NCI-H1092 treated with DMSO at 0.1 percent for 48 hours (cell line): Measurements from ENCODE around the gene WNK2.

Experiments used
- DNase-seq: peaks from one replicate; lab custom pipeline; 2025; lab: John Stamatoyannopoulos, UW

WNK2 gene

DNA sequence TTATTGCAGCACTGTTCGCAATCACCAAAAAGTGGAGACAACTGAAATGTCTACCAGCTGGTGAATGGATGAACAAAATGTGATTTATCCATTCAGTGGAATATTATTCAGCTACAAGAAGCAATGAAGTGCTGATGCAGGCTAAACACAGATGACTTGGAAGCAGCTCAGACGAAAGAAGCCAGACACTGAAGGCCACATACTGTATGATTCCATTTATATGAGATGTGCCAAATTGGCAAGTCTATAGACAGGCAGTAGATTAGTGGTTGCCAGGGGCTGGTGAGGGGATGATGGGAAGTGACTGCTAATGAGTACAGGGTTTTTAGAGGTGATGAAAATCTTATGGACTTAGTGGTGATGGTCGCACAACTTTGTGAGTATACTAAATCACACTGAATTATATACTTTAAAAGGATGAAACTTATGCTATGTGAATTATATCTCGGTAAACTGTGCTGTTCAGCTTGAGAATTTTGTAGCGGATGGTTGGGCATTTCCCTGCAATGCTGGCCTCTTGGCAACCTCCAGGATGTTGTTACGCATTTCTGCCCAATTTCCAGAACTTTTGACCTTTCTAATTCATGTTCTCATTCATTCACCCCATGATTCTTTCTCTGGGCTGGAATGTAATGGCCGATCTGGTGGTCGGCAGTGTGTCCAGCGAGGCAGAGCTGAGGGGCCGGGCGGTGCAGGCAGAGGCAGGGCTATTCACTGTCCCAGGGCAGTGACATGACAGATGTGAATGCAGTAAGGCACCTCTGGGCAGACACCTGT, 22.0 kb upstream of the WNK2 start:
- no peak for DNase-seq

DNA sequence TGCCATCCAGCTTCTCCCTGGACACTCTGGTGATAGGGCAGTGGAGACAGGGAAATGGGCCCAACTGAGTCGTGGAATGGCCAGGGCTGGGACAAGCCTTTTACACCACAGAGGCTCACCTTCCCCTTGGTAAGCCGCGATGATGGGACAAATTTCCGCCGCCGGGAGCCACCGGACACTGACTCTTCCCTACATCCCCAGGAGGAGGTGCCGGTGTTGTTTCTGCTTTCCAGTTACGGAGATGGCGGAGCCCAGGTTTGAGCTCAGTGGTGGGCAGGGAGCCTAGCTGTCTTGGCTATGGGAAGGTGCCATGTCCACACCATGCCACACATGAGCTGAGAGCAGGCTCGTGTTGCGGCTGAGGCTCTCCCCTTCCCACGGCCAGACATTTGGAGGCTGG, 19.9 kb upstream of the WNK2 start:
- no peak for DNase-seq

DNA sequence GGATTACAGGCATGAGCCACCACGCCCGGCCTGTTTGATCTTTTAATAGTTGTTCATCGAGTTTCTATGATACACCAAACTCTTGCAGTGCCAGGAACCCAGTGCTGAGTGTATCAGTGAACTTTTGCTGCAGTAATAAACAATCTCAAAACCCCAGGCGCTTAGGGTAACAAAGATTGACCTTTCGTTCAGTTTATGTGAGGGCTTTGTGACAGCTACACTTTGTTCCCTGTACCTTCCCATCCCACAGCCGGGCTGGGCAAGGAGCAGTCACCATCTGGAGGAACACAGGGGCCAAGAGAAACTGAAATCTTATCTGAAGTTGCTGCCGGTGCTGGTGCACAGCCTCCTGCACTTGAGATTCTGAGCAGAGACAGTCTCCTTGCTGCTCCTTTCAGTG, 17.2 kb upstream of the WNK2 start:
- no peak for DNase-seq

DNA sequence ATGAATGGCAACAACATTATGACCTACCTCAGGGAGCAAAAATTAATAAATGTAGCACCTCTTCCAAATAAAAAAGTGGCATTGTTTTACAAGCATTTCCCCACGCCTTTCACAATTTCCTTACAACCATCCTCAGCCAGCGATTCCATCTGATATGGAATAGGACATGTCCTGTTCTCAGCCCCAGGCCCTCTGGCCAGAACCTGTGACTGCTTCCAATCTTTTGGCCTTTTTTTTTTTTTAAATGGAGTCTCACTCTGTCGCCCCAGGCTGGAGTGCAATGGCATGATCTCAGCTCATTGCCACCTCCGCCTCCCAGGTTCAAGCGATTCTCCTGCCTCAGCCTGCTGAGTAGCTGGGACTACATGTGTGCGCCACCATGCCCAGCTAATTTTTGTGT, 16.8 kb upstream of the WNK2 start:
- DNase-seq, result no peak

DNA sequence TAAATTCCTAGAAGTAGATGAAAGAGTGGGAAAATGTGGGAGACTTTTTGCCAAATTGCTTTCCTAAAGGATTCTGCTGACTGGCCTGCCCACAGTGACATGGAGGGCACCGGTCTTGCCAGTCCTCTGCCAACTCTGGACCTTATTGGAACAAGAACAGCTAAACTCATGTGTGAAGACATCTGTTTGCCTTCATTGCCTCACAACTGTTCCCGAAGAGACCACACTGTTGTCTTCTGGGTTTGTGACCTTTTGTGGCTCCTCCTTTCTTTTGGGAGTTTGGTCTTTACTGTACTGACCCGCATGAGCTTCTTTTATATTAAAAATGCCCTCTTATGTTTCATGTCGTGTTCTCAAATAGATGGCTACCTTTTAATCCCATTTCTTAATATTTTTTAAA, 16.1 kb upstream of the WNK2 start:
- no peak for DNase-seq

DNA sequence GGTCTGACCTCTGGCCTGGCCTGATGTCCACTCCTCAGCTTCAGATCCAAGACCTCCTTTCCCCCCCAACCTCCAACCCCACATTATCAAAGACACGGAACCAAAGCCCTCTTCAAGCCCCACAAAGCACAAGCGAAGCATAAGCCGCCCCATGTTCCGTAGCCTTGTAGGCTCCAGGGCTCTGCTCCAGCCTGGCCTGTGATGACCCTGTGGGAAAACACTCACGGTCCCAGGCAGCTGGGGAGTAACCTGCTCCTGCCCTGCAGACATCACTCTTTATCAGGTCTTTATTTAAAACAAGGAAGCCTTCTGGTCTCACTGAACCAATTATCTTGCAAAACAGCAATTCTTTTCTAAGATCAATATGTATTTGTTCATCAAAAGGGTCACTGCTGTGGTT, 15.4 kb upstream of the WNK2 start:
- DNase-seq, result no peak

DNA sequence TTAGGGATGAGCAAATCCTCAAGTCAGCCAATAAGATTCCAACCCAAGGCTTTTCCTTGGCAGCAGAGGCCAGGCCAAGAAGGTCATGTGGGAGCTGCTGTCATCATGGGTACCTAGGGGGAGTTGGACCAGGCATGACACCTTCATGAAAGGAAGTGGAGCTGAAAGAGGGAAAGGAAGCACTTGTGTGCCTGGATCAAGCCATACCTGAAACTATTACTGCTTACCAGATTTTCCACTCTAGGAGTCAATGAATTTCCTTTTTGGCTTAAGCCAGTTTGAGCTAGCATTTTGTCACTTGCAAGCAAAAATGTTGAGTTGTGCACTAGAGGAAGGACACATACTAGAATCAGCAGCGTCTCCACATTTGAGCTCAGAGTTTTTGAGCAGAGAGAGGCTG, 14.5 kb upstream of the WNK2 start:
- no peak for DNase-seq

DNA sequence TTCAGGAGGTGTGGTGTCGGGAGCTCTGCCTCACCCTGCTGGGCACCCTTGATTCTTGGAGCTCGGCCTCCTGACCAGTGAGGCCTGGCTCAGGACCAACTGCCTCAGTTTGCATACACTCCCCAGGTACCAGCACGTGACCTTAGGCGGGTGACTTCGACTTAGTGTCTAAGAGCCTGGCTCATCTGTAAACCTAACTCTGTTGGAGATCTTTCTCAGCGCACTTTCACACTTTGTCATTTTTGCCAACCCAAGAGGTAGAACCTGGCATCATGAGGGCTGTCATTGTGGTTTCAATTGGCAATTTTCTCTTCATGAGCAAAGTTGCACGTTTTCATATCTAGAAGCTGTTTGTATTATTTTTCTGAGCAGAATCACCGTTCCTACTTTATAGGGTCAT, 13.4 kb upstream of the WNK2 start:
- no peak for DNase-seq

DNA sequence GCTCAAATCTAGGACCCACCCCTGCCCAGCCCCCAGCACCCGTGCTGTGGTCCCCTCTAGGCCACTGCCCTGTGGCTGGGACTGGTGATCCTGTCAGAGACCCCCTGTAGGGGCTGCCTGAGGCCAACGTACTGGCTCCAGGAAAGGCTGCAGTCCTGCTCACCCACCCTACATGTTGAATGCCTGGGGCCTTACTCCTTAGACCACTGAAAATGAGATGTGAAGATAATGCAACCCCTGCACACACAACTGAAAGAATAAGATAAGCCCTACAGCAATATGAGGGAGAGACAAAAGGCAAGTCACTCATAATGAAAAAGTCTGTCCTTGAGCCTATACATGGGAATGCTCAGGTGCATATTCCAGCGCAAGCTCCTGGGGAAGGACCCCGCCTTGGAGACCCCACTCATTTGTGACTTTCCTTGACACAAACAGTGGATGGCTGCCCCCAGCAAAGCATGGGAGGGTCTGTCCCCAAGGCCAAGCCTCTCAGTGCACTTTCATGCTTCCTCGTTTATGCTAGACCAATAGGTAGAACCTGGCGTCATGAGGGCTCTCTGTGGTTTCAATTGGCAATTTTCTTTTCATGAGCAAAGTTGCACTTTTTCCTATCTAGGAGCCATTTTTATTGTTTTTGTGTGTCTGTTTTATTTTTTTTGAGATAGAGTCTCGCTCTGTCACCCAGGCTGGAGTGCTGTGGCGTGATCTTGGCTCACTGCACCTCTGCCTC, 12.5 kb upstream of the WNK2 start:
- DNase-seq, result no peak

DNA sequence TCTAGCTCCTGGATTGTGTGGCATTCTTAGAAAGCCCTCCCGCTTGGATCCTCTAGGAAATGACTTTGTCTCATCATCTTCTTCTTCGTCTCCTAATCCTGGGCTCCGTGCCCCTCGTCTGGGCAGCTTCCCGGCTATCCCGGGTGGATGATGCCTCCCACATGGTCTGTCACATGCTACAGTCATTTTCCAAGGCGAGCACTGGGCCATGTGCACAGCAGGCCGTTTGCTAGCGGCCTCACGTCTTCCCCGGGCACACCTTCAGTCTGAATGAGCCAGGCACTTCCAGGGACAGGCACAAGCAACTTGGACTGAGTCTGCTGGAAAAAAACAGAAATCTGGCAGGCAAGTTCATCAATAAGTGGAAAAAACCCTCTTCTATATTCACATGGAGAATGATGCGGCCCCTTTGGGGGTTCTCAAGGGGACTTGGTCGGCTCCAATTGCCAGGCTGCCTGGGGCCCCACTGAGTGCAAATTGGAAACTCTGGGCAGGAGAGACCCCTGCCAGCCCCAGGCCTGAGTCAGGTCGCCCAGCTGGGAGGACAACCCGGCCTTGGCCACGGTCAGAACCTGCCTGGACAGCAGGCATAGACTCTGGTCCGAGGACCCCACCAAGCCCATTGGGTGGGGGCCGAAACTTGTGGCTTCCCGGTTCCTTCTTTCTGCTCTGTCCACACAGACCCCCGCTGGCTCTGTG, 11.1 kb upstream of the WNK2 start:
- no peak for DNase-seq

DNA sequence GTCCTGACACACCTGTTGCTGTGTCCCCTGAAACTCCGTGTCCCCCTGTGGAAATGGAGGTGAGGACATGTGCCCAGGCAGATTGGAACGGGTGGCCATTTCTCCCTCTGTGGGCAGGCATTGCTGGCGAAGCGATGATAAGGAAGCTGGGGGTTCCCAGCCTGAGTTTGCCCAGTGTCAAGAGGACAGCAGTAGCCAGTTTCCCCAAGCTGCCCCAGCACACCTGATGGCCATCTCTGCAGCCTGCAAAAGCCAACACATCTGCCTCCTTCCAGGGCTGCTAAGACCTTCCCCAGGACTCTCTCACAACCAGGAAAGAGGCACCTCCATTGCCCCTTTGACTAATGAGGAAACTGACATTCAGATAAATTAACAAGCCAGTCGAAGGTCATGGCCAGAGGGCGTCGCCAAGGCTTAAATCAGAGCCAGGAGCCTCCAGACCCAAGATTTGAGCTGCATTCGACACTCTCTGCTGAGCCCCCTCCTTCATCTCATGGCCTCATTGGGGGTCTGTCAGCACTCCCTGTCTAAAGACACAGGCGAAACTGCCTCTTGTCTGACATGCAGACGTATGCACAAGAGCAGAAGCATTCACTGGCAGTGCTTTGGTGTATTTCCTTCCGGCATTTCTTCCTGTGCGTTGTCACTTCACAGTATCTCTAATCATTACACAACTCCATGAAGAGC, 10.4 kb upstream of the WNK2 start:
- DNase-seq, result no peak

DNA sequence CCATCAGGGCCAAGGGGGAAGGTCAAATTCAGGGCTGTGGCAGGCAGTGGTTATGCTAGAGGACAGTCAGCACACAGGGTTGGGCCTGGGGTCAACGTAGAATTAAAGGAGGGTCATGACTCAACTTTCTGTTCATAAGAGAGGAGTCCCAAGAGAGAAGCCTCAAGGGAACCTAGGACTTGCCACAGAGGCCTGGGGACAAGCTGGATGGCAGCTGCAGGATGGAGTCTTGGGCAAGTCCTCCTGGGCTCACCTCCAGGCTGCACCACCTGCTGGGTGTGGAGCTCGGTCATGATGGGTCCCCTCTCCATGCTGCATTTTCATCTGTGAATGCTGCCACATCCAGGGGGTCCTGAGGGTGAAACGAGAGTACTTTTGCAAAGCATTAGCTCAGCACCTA, 9.0 kb upstream of the WNK2 start:
- no peak for DNase-seq

DNA sequence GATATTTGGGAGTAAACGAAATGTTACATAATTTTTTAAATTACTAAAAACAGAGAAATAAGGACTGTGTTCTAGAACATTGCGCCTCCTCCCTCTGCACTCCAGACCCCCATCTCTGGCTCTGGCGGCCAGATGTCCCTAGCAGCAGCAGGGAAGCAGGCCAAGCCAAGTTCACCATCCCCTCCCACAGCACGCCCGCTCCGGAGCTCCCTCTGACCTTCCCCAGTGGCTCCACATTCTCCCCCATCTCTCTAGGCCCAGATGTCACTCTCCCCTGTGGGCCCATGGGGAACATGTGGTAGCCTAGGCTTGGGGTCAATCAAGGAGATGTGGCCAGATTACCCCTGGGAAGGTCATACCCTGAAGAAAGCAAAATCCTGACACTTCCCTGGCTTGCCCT, 6.3 kb upstream of the WNK2 start:
- no peak for DNase-seq

DNA sequence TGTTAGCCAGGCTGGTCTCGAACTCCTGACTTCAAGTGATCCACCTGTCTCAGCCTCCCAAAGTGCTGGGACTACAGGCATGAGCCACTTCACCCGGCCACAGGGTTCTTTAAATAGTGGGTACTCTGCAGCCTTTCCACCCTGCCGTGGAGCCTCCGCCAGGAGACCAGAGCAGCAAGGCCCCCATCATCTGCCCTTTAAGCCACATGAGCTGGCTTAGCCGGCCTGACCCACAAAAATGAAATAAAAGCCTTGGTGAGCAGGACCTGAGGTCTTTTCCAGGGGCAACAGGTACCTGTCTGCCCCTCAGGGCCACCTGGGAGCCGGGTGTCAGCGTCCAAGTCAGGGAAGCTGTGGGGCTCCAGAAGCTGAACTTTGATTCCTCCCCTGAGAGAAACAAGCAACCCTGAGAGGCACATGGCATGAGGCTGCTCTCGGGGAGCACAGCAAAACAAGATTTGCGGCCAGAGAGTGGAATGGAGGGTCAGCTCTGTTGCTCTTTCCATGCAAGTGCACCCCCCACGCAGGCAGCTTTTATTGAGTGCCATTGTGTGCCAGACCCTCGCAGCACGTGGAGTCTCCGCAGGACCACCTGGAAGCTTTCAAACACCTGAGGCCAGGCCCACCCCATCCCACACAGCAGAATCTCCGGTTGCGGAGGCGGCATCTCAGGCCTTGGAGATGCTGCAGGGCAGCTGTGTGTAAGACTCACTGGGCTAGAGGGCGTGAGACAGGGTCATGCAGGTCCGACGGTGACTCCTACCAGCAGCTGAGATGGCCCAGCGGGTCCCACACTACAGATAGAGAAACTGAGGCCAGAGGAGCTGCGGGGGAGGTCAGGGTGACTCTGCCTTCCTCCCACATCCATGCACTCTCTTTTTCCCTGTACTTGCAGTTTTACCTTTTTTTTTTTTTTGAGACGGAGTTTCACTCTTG, 4.8 kb upstream of the WNK2 start:
- no peak for DNase-seq

DNA sequence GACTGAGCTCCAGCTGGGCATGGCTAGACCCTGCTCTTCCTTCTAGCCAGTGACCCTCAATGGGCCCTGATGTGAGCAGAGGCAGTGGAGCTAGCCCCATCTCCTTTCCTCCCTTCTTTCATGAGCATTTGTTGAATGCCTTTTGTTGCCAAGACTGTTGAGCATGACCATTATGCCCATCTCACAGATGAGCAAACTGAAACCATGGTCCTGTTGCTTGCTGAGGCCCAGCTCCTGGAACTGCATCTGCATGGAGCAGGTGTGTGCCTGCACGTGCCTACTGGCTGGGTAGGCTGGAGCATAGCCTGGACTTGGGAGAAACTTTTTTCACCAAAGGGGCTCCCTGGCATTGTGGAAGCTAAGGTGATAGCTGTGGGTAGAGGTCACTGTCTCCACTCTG, 3.0 kb upstream of the WNK2 start:
- no peak for DNase-seq

DNA sequence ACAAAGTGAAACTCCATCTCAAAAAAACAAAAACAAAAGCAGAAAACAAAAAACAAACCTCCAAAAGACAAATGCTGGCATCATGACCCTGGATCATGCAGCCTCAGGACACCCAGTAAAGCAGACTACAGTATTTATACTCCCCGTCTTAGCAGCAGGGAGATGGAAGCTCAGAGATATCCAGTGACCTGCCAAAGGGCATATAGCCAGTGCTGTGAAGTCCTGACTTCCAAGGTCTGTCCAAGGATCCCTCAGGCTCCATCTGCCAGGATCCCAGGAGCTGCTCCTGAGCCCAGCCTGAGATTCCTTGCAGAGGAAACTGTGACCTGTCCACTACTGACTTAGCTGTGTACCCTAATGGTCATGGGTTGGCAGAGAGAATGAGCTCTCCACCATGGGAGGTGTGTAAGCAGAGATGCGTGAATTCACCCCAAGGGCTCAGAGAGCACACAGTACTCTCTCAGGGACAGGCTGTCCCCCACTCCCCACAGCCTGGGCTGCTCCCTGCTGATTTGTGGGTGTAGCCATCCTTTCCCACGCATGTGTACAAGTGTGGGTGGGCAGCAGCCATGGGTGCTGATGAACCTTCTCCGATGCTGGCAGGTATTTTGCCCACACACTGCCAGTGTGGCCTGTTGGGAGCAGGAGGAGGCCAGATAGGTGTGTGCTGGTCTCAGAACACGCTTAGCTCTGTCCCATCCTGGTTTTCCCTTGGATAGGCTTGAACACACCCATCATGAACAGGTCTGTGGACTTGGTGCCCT, 2.1 kb upstream of the WNK2 start:
- no peak for DNase-seq

DNA sequence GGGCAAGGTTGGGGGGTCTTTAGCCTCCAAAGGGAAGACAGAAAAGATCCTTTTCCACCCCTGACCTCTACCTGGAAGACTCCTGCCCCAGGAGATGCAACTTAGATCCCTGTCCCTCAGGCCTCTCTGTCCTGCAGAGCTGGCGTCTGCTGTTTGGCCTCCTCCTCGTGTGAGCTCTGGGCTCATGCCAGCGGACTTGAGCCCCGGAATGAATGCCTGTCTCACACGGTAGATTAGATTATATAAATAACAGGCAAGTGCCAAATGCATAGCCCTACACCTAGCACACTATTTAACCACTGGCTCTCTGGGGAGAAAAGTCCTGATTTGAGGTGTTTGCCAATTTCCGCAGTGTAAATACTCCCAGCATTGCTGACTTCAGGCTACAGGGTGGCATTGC, 1.4 kb upstream of the WNK2 start:
- no peak for DNase-seq

DNA sequence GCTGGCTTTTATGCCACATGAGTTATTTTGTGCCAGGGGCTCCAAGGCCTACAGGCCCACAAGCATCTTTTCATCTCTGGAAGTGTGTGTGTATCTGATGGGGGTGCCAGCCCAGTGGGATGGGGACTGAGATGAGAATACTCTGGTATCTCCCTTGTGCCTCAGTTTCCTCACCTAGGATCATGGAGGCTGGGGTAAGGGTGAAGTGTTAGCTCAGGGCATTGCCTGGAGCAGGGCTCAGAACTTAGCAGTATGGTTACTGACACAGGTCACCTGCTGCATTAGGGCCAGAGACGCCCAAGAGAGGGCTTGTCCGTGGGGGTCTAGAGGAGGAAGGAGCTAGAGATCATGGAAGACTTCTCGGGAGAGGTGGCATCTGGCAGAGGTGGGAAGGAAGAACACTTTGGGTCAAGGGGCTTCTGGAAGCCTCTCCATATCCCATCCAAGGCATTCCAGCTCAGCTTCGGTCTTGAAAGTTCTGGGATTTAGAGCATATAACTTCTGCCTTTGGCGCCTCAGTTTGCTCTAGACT, 742 bp upstream of the WNK2 start:
- no peak for DNase-seq

DNA sequence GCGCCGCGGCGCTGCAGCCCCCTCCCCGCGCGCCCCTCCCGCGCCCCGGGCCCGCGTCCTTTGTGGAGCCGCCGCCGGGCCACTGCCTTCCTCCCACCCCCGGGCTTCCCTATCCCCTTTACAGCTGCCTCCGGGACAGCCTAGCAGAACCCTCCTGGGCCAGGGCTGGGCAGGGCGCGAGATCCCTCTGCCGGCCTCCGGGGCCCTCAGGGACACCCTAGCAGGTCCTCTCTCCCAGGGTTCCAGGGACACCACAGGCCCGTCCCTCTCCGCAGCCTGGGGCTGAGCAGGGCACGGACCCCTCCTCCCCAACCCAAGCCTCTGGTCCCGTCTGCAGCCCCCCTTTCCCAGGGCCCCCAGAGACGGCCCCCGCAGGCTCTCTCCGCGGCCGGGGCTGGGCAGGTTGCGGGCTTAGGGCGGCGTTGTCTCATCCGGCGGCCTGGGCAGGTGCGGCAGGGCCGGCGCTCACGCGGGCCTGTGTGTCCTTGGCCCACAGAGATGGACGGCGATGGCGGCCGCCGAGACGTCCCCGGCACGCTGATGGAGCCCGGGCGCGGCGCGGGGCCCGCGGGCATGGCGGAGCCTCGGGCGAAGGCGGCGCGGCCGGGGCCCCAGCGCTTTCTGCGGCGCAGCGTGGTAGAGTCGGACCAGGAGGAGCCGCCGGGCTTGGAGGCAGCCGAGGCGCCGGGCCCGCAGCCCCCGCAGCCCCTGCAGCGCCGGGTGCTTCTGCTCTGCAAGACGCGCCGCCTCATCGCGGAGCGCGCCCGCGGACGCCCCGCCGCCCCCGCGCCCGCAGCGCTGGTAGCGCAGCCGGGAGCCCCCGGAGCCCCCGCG, 710 bp downstream of the WNK2 start:
- no peak for DNase-seq
